Activated naive CD8-positive, alpha-beta T cell (primary cell): Measurements from ENCODE around the gene HBD.

ENCODE experiments used
- H3K27ac Mint-ChIP-seq: one replicate; pipeline ENCODE4 v1.8.0; 2021; ENCODE audit warnings: mixed read lengths
- H3K27me3 Mint-ChIP-seq: one replicate; pipeline ENCODE4 v1.8.0; 2021; ENCODE audit warnings: mixed read lengths
- H3K36me3 Mint-ChIP-seq: one replicate; pipeline ENCODE4 v1.8.0; 2021; ENCODE audit warnings: mixed read lengths
- H3K4me1 Mint-ChIP-seq: one replicate; pipeline ENCODE4 v1.8.0; 2021; ENCODE audit warnings: low read depth, mixed read lengths
- H3K4me3 Mint-ChIP-seq: one replicate; pipeline ENCODE4 v1.8.0; 2021; ENCODE audit warnings: mild to moderate bottlenecking, mixed read lengths
- H3K9me3 Mint-ChIP-seq: one replicate; pipeline ENCODE4 v1.8.0; 2021; ENCODE audit warnings: low read depth, mixed read lengths

The HBD gene

GRCh38 chr11:5231111-5231510 lies 3.2 kb downstream of the HBD start:
- H3K4me1 Mint-ChIP-seq = no peaks in the 10 kb centered on the region
- H3K36me3 Mint-ChIP-seq = no peaks in the 10 kb centered on the region
- no peaks in the 10 kb centered on the region for H3K9me3 Mint-ChIP-seq

GRCh38 chr11:5230266-5230665 lies 4.0 kb downstream of the HBD start:
- no peaks in the 10 kb centered on the region for H3K36me3 Mint-ChIP-seq
- peaks cover 4% of the 10 kb centered on the region for H3K27me3 Mint-ChIP-seq
- H3K27ac Mint-ChIP-seq = no peak overlapping the region
- no peaks in the 10 kb centered on the region for H3K4me1 Mint-ChIP-seq
- H3K9me3 Mint-ChIP-seq = no peaks in the 10 kb centered on the region
- H3K4me3 Mint-ChIP-seq = no peak overlapping the region

More at GRCh38 chr11:5231111-5231510, 3.2 kb downstream of the HBD start:
- Mint-ChIP-seq H3K27ac (no peak overlapping the region), H3K27me3 (peaks cover 4% of the 10 kb centered on the region), H3K4me3 (no peak overlapping the region)

GRCh38 chr11:5229796-5230195 lies 4.5 kb downstream of the HBD start:
- Mint-ChIP-seq H3K36me3 (no peaks in the 10 kb centered on the region), H3K4me1 (no peaks in the 10 kb centered on the region), H3K4me3 (no peak overlapping the region), H3K27ac (no peak overlapping the region), H3K9me3 (no peaks in the 10 kb centered on the region), H3K27me3 (peaks cover 4% of the 10 kb centered on the region)

- Mint-ChIP-seq H3K27me3 (peaks cover 4% of the 10 kb centered on the region), H3K36me3 (no peaks in the 10 kb centered on the region), H3K27ac (no peak overlapping the region), H3K4me1 (no peaks in the 10 kb centered on the region), H3K9me3 (no peaks in the 10 kb centered on the region), H3K4me3 (no peak overlapping the region)
These were observed 4.9 kb downstream of the HBD start for GRCh38 chr11:5229356-5229755.

- Mint-ChIP-seq H3K9me3 (no peaks in the 10 kb centered on the region), H3K27ac (no peak overlapping the region), H3K4me1 (no peaks in the 10 kb centered on the region), H3K27me3 (peaks cover 5% of the 10 kb centered on the region), H3K36me3 (no peaks in the 10 kb centered on the region), H3K4me3 (no peak overlapping the region)
These were observed 6.2 kb downstream of the HBD start for GRCh38 chr11:5228124-5228523.

GRCh38 chr11:5227681-5228080 lies 6.6 kb downstream of the HBD start:
- Mint-ChIP-seq H3K9me3 (no peaks in the 10 kb centered on the region), H3K36me3 (no peaks in the 10 kb centered on the region), H3K27me3 (peaks cover 5% of the 10 kb centered on the region), H3K4me1 (no peaks in the 10 kb centered on the region), H3K4me3 (no peak overlapping the region), H3K27ac (no peak overlapping the region)

- H3K36me3 Mint-ChIP-seq = no peaks in the 10 kb centered on the region
- no peaks in the 10 kb centered on the region for H3K4me1 Mint-ChIP-seq
- peaks cover 4% of the 10 kb centered on the region for H3K27me3 Mint-ChIP-seq
- no peak within 1 kb of the TSS for H3K4me3 Mint-ChIP-seq
- H3K27ac Mint-ChIP-seq = no peak within 1 kb of the TSS
- no peaks in the 10 kb centered on the region for H3K9me3 Mint-ChIP-seq
These were observed 7.5 kb downstream of the HBD start, which contains the start of gene HBB for GRCh38 chr11:5226732-5227310. Gene HBB, minus strand, starts transcription at chr11:5227071. Its CDS starts 50 bp downstream, at chr11:5227021.

- Mint-ChIP-seq H3K4me1 (no peaks in the 10 kb centered on the region), H3K4me3 (no peak overlapping the region), H3K36me3 (no peaks in the 10 kb centered on the region), H3K27ac (no peak overlapping the region), H3K27me3 (peaks cover 4% of the 10 kb centered on the region), H3K9me3 (peaks cover 3% of the 10 kb centered on the region)
These were observed 8.8 kb downstream of the HBD start for GRCh38 chr11:5225480-5225871.

GRCh38 chr11:5224538-5225479 lies 9.5 kb downstream of the HBD start:
- Mint-ChIP-seq H3K27me3 (peaks cover 4% of the 10 kb centered on the region), H3K27ac (no peak overlapping the region), H3K9me3 (peaks cover 3% of the 10 kb centered on the region), H3K36me3 (no peaks in the 10 kb centered on the region), H3K4me1 (no peaks in the 10 kb centered on the region), H3K4me3 (no peak overlapping the region)

- peaks cover 3% of the 10 kb centered on the region for H3K9me3 Mint-ChIP-seq
These were observed 10.6 kb downstream of the HBD start for GRCh38 chr11:5223686-5224085.

GRCh38 chr11:5223146-5223545 lies 11.1 kb downstream of the HBD start:
- no peak overlapping the region for H3K4me3 Mint-ChIP-seq
- H3K4me1 Mint-ChIP-seq = no peaks in the 10 kb centered on the region
- peaks cover 4% of the 10 kb centered on the region for H3K27me3 Mint-ChIP-seq
- peaks cover 3% of the 10 kb centered on the region for H3K9me3 Mint-ChIP-seq
- no peak overlapping the region for H3K27ac Mint-ChIP-seq
- no peaks in the 10 kb centered on the region for H3K36me3 Mint-ChIP-seq

More at GRCh38 chr11:5223686-5224085, 10.6 kb downstream of the HBD start:
- H3K27ac Mint-ChIP-seq = no peak overlapping the region
- H3K36me3 Mint-ChIP-seq = no peaks in the 10 kb centered on the region
- H3K4me3 Mint-ChIP-seq = no peak overlapping the region
- no peaks in the 10 kb centered on the region for H3K4me1 Mint-ChIP-seq
- peaks cover 4% of the 10 kb centered on the region for H3K27me3 Mint-ChIP-seq

- Mint-ChIP-seq H3K9me3 (peaks cover 13% of the 10 kb centered on the region), H3K4me3 (no peak overlapping the region), H3K36me3 (no peaks in the 10 kb centered on the region), H3K4me1 (no peaks in the 10 kb centered on the region), H3K27me3 (no peaks in the 10 kb centered on the region), H3K27ac (no peak overlapping the region)
These were observed 23.9 kb downstream of the HBD start for GRCh38 chr11:5210376-5210885.

GRCh38 chr11:5204787-5205186 lies 29.5 kb downstream of the HBD start:
- no peak overlapping the region for H3K4me3 Mint-ChIP-seq
- H3K4me1 Mint-ChIP-seq = no peaks in the 10 kb centered on the region
- no peaks in the 10 kb centered on the region for H3K36me3 Mint-ChIP-seq
- no peaks in the 10 kb centered on the region for H3K9me3 Mint-ChIP-seq
- H3K27ac Mint-ChIP-seq = no peak overlapping the region
- no peaks in the 10 kb centered on the region for H3K27me3 Mint-ChIP-seq

- Mint-ChIP-seq H3K27me3 (no peaks in the 10 kb centered on the region), H3K4me3 (no peak overlapping the region), H3K27ac (no peak overlapping the region), H3K9me3 (no peaks in the 10 kb centered on the region), H3K36me3 (no peaks in the 10 kb centered on the region), H3K4me1 (no peaks in the 10 kb centered on the region)
These were observed 30.9 kb downstream of the HBD start for GRCh38 chr11:5203366-5203765.

GRCh38 chr11:5200582-5200981 lies 33.7 kb downstream of the HBD start, which contains the start of gene OR51V1:
Gene OR51V1, minus strand, starts transcription at chr11:5200682. Its CDS starts 0 bp downstream, at chr11:5200682.
- H3K27ac Mint-ChIP-seq = no peak within 1 kb of the TSS
- no peaks in the 10 kb centered on the region for H3K4me1 Mint-ChIP-seq
- no peaks in the 10 kb centered on the region for H3K36me3 Mint-ChIP-seq
- no peaks in the 10 kb centered on the region for H3K27me3 Mint-ChIP-seq
- no peaks in the 10 kb centered on the region for H3K9me3 Mint-ChIP-seq
- no peak within 1 kb of the TSS for H3K4me3 Mint-ChIP-seq
